Endothelial cell (in vitro differentiated cells): ENCODE measurements around the gene HIVEP3. TPM values are rescaled to one million over a fixed set of nuclear protein-coding genes. Genes with fewer than 3 reads are reported as not detected.
A peak's percentile ranks its signal among the peaks of the same experiment; 100 is the strongest.

Experiments used
- DNase-seq: peaks from one replicate; pipeline ENCODE4 v3.0.0; 2021; ENCODE audit warnings: low spot score
- H3K27ac Mint-ChIP-seq: one replicate; pipeline ENCODE4 v1.8.0; 2021; ENCODE audit warnings: mixed read lengths, inconsistent platforms; ENCODE audit not compliant: unreplicated experiment
- H3K27me3 Mint-ChIP-seq: one replicate; pipeline ENCODE4 v1.8.0; 2021; ENCODE audit warnings: mild to moderate bottlenecking, moderate library complexity, mixed read lengths, inconsistent platforms; ENCODE audit not compliant: unreplicated experiment
- H3K36me3 Mint-ChIP-seq: one replicate; pipeline ENCODE4 v1.8.0; 2021; ENCODE audit warnings: mild to moderate bottlenecking, low read depth, mixed read lengths, inconsistent platforms; ENCODE audit not compliant: unreplicated experiment
- H3K4me1 Mint-ChIP-seq: one replicate; pipeline ENCODE4 v1.8.0; 2021; ENCODE audit warnings: mild to moderate bottlenecking, mixed read lengths, inconsistent platforms; ENCODE audit not compliant: unreplicated experiment
- H3K4me3 Mint-ChIP-seq: one replicate; pipeline ENCODE4 v1.8.0; 2021; ENCODE audit warnings: mild to moderate bottlenecking, mixed read lengths, inconsistent platforms; ENCODE audit not compliant: unreplicated experiment
- H3K9me3 Mint-ChIP-seq: one replicate; pipeline ENCODE4 v1.8.0; 2021; ENCODE audit warnings: mixed read lengths, inconsistent platforms; ENCODE audit not compliant: unreplicated experiment
- CTCF ChIP-seq: fragments of 200-600 bp; sonication (generic); IDR thresholded peaks from one replicate; pipeline ENCODE4 v1.5.0; 2021; ENCODE audit warnings: antibody characterized with exemption; ENCODE audit not compliant: unreplicated experiment
- total RNA-seq: library from RNA; stranded (reverse); fragmentation: NEBNext Ultra II Directional; extraction: Animal tissue kit (Norgen Biotek cat#: 25700); gene quantifications from one replicate; pipeline ENCODE4 v1.2.1, GENCODE V29; 2021; ENCODE audit not compliant: unreplicated experiment

Gene HIVEP3
- total RNA-seq, 1 donor from 2014 or later, result 8.9 TPM

GRCh38 chr1:41475346-41475745 lies 443.4 kb downstream of the HIVEP3 start:
- no peak for DNase-seq
- H3K4me3 Mint-ChIP-seq, result no peak overlapping the region
- H3K27me3 Mint-ChIP-seq, result peaks cover 9% of the 10 kb centered on the region
- H3K9me3 Mint-ChIP-seq, result no peaks in the 10 kb centered on the region
- H3K27ac Mint-ChIP-seq, result no peak overlapping the region
- H3K36me3 Mint-ChIP-seq, result no peaks in the 10 kb centered on the region
- peaks cover 26% of the 10 kb centered on the region for H3K4me1 Mint-ChIP-seq
- no peak for TF ChIP-seq CTCF

- Mint-ChIP-seq H3K27me3 (peaks cover 8% of the 10 kb centered on the region), H3K4me3 (no peak overlapping the region), H3K9me3 (no peaks in the 10 kb centered on the region), H3K27ac (peak overlapping the region; percentile 77), H3K36me3 (no peaks in the 10 kb centered on the region), H3K4me1 (peaks cover 26% of the 10 kb centered on the region)
- TF ChIP-seq CTCF, result no peak
- no peak for DNase-seq
Measured at GRCh38 chr1:41474490-41475271, 444.0 kb downstream of the HIVEP3 start.

GRCh38 chr1:41473738-41474362 lies 444.9 kb downstream of the HIVEP3 start:
- H3K27me3 Mint-ChIP-seq, result peaks cover 8% of the 10 kb centered on the region
- peaks cover 23% of the 10 kb centered on the region for H3K4me1 Mint-ChIP-seq
- no peaks in the 10 kb centered on the region for H3K9me3 Mint-ChIP-seq

GRCh38 chr1:41471658-41472057 lies 447.1 kb downstream of the HIVEP3 start:
- TF ChIP-seq CTCF, result no peak
- H3K27me3 Mint-ChIP-seq, result peaks cover 2% of the 10 kb centered on the region
- H3K27ac Mint-ChIP-seq, result no peak overlapping the region
- H3K4me1 Mint-ChIP-seq, result peaks cover 14% of the 10 kb centered on the region
- DNase-seq, result no peak
- no peaks in the 10 kb centered on the region for H3K9me3 Mint-ChIP-seq
- H3K36me3 Mint-ChIP-seq, result no peaks in the 10 kb centered on the region
- H3K4me3 Mint-ChIP-seq, result no peak overlapping the region

More at GRCh38 chr1:41473738-41474362, 444.9 kb downstream of the HIVEP3 start:
- Mint-ChIP-seq H3K27ac (no peak overlapping the region), H3K36me3 (no peaks in the 10 kb centered on the region), H3K4me3 (no peak overlapping the region)
- no peak for DNase-seq
- no peak for TF ChIP-seq CTCF

- no peak for TF ChIP-seq CTCF
- Mint-ChIP-seq H3K27me3 (no peaks in the 10 kb centered on the region), H3K36me3 (no peaks in the 10 kb centered on the region), H3K27ac (no peak overlapping the region), H3K4me1 (no peaks in the 10 kb centered on the region), H3K4me3 (no peak overlapping the region), H3K9me3 (no peaks in the 10 kb centered on the region)
- DNase-seq, result no peak
Measured at GRCh38 chr1:41469706-41470105, 449.0 kb downstream of the HIVEP3 start.
